HEK293 (cell line): ENCODE results near the gene EGFL8.

Source experiments
- CTCF ChIA-PET: fragments of 350-600 bp; formaldehyde crosslinking; extraction: SDS; loops from one replicate; lab custom pipeline; 2021; ENCODE audit warnings: antibody characterized with exemption; lab: Yijun Ruan, JAX
- POLR2A ChIA-PET: fragments of 300-600 bp; formaldehyde crosslinking; extraction: SDS; loops from one replicate; lab custom pipeline; 2020; ENCODE audit warnings: antibody characterized with exemption, inconsistent platforms; lab: Yijun Ruan, JAX
- H3K27ac ChIP-seq: fragments of 200-500 bp; sonication (Bioruptor generic); 2 replicates; pipeline ENCODE4 v1.5.1; 2014; ENCODE audit warnings: low read depth, low read length, control low read depth, inconsistent platforms; ENCODE audit errors: extremely low read depth
- H3K36me3 ChIP-seq, 2 experiments: fragments of 200-500 bp in 1 of 2; sonication (Bioruptor generic) in 1 of 2; 1 replicate in 1 of 2; 2 replicates in 1 of 2; pipeline ENCODE4 v1.5.1; 2014 to 2017; ENCODE audit warnings: inconsistent platforms in 2 of 2, low read length in 2 of 2; ENCODE audit not compliant: control insufficient read depth in 2 of 2, insufficient read depth in 1 of 2
- H3K4me1 ChIP-seq: fragments of 200-500 bp; sonication (Bioruptor generic); 2 replicates; pipeline ENCODE4 v1.5.1; 2014; ENCODE audit warnings: mild to moderate bottlenecking, low read length, inconsistent platforms; ENCODE audit not compliant: control insufficient read depth, insufficient read depth
- H3K4me3 ChIP-seq: 2 replicates; pipeline ENCODE4 v1.5.1; 2011; ENCODE audit warnings: low read depth, mild to moderate bottlenecking, control low read depth, low read length, moderate library complexity
- H3K9me3 ChIP-seq: fragments of 200-500 bp; sonication (Bioruptor generic); 2 replicates; pipeline ENCODE4 v1.5.1; 2014; ENCODE audit warnings: low read depth, low read length, inconsistent platforms; ENCODE audit not compliant: control insufficient read depth, insufficient read depth
- EGR2 ChIP-seq: fragments of 450-650 bp; formaldehyde crosslinking; IDR thresholded peaks from 2 replicates; pipeline ENCODE4 v1.5.1; 2016; ENCODE audit warnings: low read depth, missing biosample characterization, missing genetic modification characterization
- GFI1B ChIP-seq: fragments of 450-650 bp; formaldehyde crosslinking; IDR thresholded peaks from 2 replicates; pipeline ENCODE4 v1.5.1; 2016; ENCODE audit warnings: missing biosample characterization, missing genetic modification characterization
- HOXA7 ChIP-seq: sonication (generic); formaldehyde crosslinking; IDR thresholded peaks from 2 replicates; pipeline ENCODE4 v1.8.1; 2022; ENCODE audit warnings: missing genetic modification reagents, borderline replicate concordance
- HOXD13 ChIP-seq: sonication (generic); formaldehyde crosslinking; IDR thresholded peaks from 2 replicates; pipeline ENCODE4 v1.8.0; 2022; ENCODE audit warnings: missing genetic modification reagents, borderline replicate concordance
- IKZF3 ChIP-seq: fragments of 450-650 bp; IDR thresholded peaks from 2 replicates; pipeline ENCODE4 v1.5.0; 2018; ENCODE audit warnings: missing biosample characterization, mild to moderate bottlenecking, missing genetic modification characterization, moderate library complexity
- KLF7 ChIP-seq: fragments of 450-650 bp; formaldehyde crosslinking; IDR thresholded peaks from 2 replicates; pipeline ENCODE4 v1.5.1; 2016; ENCODE audit warnings: missing biosample characterization, missing genetic modification characterization, borderline replicate concordance
- PATZ1 ChIP-seq: fragments of 450-650 bp; formaldehyde crosslinking; IDR thresholded peaks from 2 replicates; pipeline ENCODE4 v1.5.1; 2016; ENCODE audit warnings: missing biosample characterization, missing genetic modification characterization
- PRDM1 ChIP-seq: fragments of 450-650 bp; formaldehyde crosslinking; IDR thresholded peaks from 2 replicates; pipeline ENCODE4; 2016; ENCODE audit warnings: missing biosample characterization, missing genetic modification characterization
- SP7 ChIP-seq: fragments of 450-650 bp; formaldehyde crosslinking; IDR thresholded peaks from 2 replicates; pipeline ENCODE4 v1.5.1; 2016; ENCODE audit warnings: missing biosample characterization, missing genetic modification characterization
- WT1 ChIP-seq: fragments of 450-650 bp; formaldehyde crosslinking; IDR thresholded peaks from 2 replicates; pipeline ENCODE4 v1.5.1; 2016; ENCODE audit warnings: missing biosample characterization, missing genetic modification characterization
- ZBTB10 ChIP-seq: fragments of 450-650 bp; formaldehyde crosslinking; IDR thresholded peaks from 2 replicates; pipeline ENCODE4 v1.5.1; 2016; ENCODE audit warnings: missing biosample characterization, missing genetic modification characterization
- ZBTB17 ChIP-seq: fragments of 450-650 bp; formaldehyde crosslinking; IDR thresholded peaks from 2 replicates; pipeline ENCODE4 v1.5.1; 2016; ENCODE audit warnings: missing biosample characterization, missing genetic modification characterization
- ZBTB48 ChIP-seq: fragments of 450-650 bp; formaldehyde crosslinking; IDR thresholded peaks from 2 replicates; pipeline ENCODE4 v1.5.1; 2016; ENCODE audit warnings: missing biosample characterization, missing genetic modification characterization
- ZFHX2 ChIP-seq: fragments of 450-650 bp; formaldehyde crosslinking; conservative IDR thresholded peaks from 2 replicates; pipeline ENCODE4 v1.5.1; 2016; ENCODE audit warnings: missing biosample characterization, missing genetic modification characterization
- ZIC2 ChIP-seq: fragments of 450-650 bp; formaldehyde crosslinking; IDR thresholded peaks from 2 replicates; pipeline ENCODE4 v1.5.1; 2016; ENCODE audit warnings: missing biosample characterization, missing genetic modification characterization
- ZNF140 ChIP-seq: fragments of 450-650 bp; formaldehyde crosslinking; IDR thresholded peaks from 2 replicates; pipeline ENCODE4 v1.5.1; 2016; ENCODE audit warnings: missing biosample characterization, missing genetic modification characterization
- ZNF146 ChIP-seq: fragments of 450-650 bp; formaldehyde crosslinking; IDR thresholded peaks from 2 replicates; pipeline ENCODE4 v1.5.1; 2016; ENCODE audit warnings: missing biosample characterization, missing genetic modification characterization
- ZNF169 ChIP-seq: fragments of 450-650 bp; formaldehyde crosslinking; IDR thresholded peaks from 2 replicates; pipeline ENCODE4 v1.5.1; 2016; ENCODE audit warnings: missing biosample characterization, missing genetic modification characterization
- ZNF175 ChIP-seq: fragments of 450-650 bp; formaldehyde crosslinking; IDR thresholded peaks from 2 replicates; pipeline ENCODE4 v1.5.1; 2016; ENCODE audit warnings: missing biosample characterization, missing genetic modification characterization
- ZNF18 ChIP-seq: fragments of 450-650 bp; formaldehyde crosslinking; IDR thresholded peaks from 2 replicates; pipeline ENCODE4 v1.5.1; 2016; ENCODE audit warnings: missing biosample characterization, missing genetic modification characterization
- ZNF223 ChIP-seq: fragments of 450-650 bp; formaldehyde crosslinking; IDR thresholded peaks from 2 replicates; pipeline ENCODE4 v1.5.1; 2016; ENCODE audit warnings: missing biosample characterization, missing genetic modification characterization
- ZNF24 ChIP-seq: fragments of 450-650 bp; formaldehyde crosslinking; IDR thresholded peaks from 2 replicates; pipeline ENCODE4 v1.5.1; 2016; ENCODE audit warnings: missing biosample characterization, missing genetic modification characterization
- ZNF335 ChIP-seq: fragments of 450-650 bp; formaldehyde crosslinking; conservative IDR thresholded peaks from 2 replicates; pipeline ENCODE4 v1.5.1; 2016; ENCODE audit warnings: missing biosample characterization, missing genetic modification characterization
- ZNF398 ChIP-seq: fragments of 450-650 bp; formaldehyde crosslinking; IDR thresholded peaks from 2 replicates; pipeline ENCODE4 v1.5.1; 2017; ENCODE audit warnings: missing biosample characterization, missing genetic modification characterization
- ZNF571 ChIP-seq: fragments of 450-650 bp; formaldehyde crosslinking; IDR thresholded peaks from 2 replicates; pipeline ENCODE4 v1.5.0; 2017; ENCODE audit warnings: missing biosample characterization, missing genetic modification characterization
- ZNF600 ChIP-seq: fragments of 450-650 bp; formaldehyde crosslinking; IDR thresholded peaks from 2 replicates; pipeline ENCODE4 v1.5.1; 2016; ENCODE audit warnings: missing biosample characterization, missing genetic modification characterization
- ZNF660 ChIP-seq: fragments of 450-650 bp; IDR thresholded peaks from 2 replicates; pipeline ENCODE4 v1.5.1; 2018; ENCODE audit warnings: missing biosample characterization, mild to moderate bottlenecking, missing genetic modification characterization
- ZNF776 ChIP-seq: fragments of 450-650 bp; formaldehyde crosslinking; IDR thresholded peaks from 2 replicates; pipeline ENCODE4 v1.5.0; 2017; ENCODE audit warnings: missing biosample characterization, missing genetic modification characterization, borderline replicate concordance
- ZNF785 ChIP-seq: fragments of 450-650 bp; formaldehyde crosslinking; IDR thresholded peaks from 2 replicates; pipeline ENCODE4 v1.5.1; 2016; ENCODE audit warnings: missing biosample characterization, missing genetic modification characterization
- ZNF843 ChIP-seq: fragments of 450-650 bp; formaldehyde crosslinking; IDR thresholded peaks from 2 replicates; pipeline ENCODE4 v1.5.1; 2016; ENCODE audit warnings: missing biosample characterization, missing genetic modification characterization
- ZXDB ChIP-seq: fragments of 450-650 bp; formaldehyde crosslinking; IDR thresholded peaks from 2 replicates; pipeline ENCODE4 v1.5.1; 2016; ENCODE audit warnings: missing biosample characterization, missing genetic modification characterization

EGFL8 gene

GRCh38 chr6:32152769-32153563 is 11.4 kb upstream of the EGFL8 start:
- peaks cover 7% of the 10 kb centered on the region; the same call in 1 of the 2 replicates for H3K4me1 ChIP-seq
- H3K4me3 ChIP-seq = peak overlapping the region; percentile 66
- H3K36me3 ChIP-seq = peaks cover 17 to 29% of the 10 kb centered on the region in 2 experiments
- CTCF ChIA-PET = interaction anchor here (0.6 to 1.7 kb wide), 9 partner anchors 11 to 1224 kb away, joined by 3 to 8 read pairs (median 4); partner anchors contain the start of gene EGFL8
- peak overlapping the region; percentile 80 for H3K27ac ChIP-seq
- POLR2A ChIA-PET = interaction anchor here (0.6 to 3.4 kb wide), 11 partner anchors 8 to 817 kb away, joined by 3 to 38 read pairs (median 6); partner anchors contain the start of genes AGPAT1, ATF6B, DDX39B and FKBPL
- H3K9me3 ChIP-seq = no peaks in the 10 kb centered on the region
- TF ChIP-seq EGR2 (peak; percentile 76), ZFHX2 (peak; percentile 82), ZNF660 (tag by site-specific recombination) (peak; percentile 31; the same call in 1 of the 2 replicates), ZNF18 (peak; percentile 93), PATZ1 (tag by site-specific recombination) (peak; percentile 65; the same call in 1 of the 2 replicates), HOXA7 (CRISPR knock-in tag) (no peak), ZBTB48 (tag by site-specific recombination) (peak; percentile 96), ZXDB (tag by site-specific recombination) (peak; percentile 6; the same call in 1 of the 2 replicates), ZNF175 (tag by site-specific recombination) (no peak), ZNF600 (tag by site-specific recombination) (0 out of 2 replicates have a peak, but pooled peaks have one; percentile 19), ZNF335 (tag by site-specific recombination) (peak; percentile 33), ZNF140 (tag by site-specific recombination) (no peak), WT1 (tag by site-specific recombination) (peak; percentile 34), IKZF3 (tag by site-specific recombination) (no peak), ZNF785 (tag by site-specific recombination) (no peak), KLF7 (0 out of 2 replicates have a peak, but pooled peaks have one; percentile 27), SP7 (tag by site-specific recombination) (peak; percentile 30; the same call in 1 of the 2 replicates), ZNF169 (tag by site-specific recombination) (no peak), ZNF146 (tag by site-specific recombination) (no peak), ZBTB17 (tag by site-specific recombination) (peak; percentile 80), ZNF571 (no peak), GFI1B (tag by site-specific recombination) (peak; percentile 63; the same call in 1 of the 2 replicates), ZNF24 (no peak), ZNF843 (tag by site-specific recombination) (peak; percentile 50; the same call in 1 of the 2 replicates), PRDM1 (tag by site-specific recombination) (peak; percentile 57), ZIC2 (tag by site-specific recombination) (peak; percentile 70), HOXD13 (CRISPR knock-in tag) (peak; percentile 52; the same call in 1 of the 2 replicates), ZNF223 (tag by site-specific recombination) (no peak), ZNF776 (no peak), ZNF398 (tag by site-specific recombination) (peak; percentile 52), ZBTB10 (tag by site-specific recombination) (peak; percentile 54; the same call in 1 of the 2 replicates)
